ENCODE data around the gene SPTBN2. TPM values are rescaled to one million over a fixed set of nuclear protein-coding genes. Genes with fewer than 3 reads are reported as not detected.
A peak's percentile ranks its signal among the peaks of the same experiment; 100 is the strongest.

SPTBN2 gene
- total and polyA plus RNA-seq, 9 donors = 1.4 to 26.9 (median 6.2) TPM

- Histone ChIP-seq H3K27ac (no peak overlapping the region), H3K4me1 (ENCODE audit: insufficient read depth) (no peaks in the 10 kb centered on the region), H3K27me3 (no peaks in the 10 kb centered on the region), H3K4me3 (no peak overlapping the region), H3K9me3 (no peaks in the 10 kb centered on the region), H3K36me3 (no peaks in the 10 kb centered on the region)
- 89 to 94% (median 90%) methylated on average over 9 of the region's 9 CpGs for WGBS, 3 donors
- no peak for DNase-seq
- no peak for TF ChIP-seq CTCF (IDR thresholded peaks at IDR 0.05)
- no peak for TF ChIP-seq EP300 (IDR thresholded peaks at IDR 0.05)
- no peak for TF ChIP-seq POLR2A (IDR thresholded peaks at IDR 0.05)
- intact Hi-C loops (cut with DNase I) = loop anchor here in 1 of 4 donors (5.0 kb wide), 1 partner anchor 136 kb away; no protein-coding TSS in a partner anchor
Measured at GRCh38 chr11:66696146-66696545, 32.9 kb downstream of the SPTBN2 start.

DNA sequence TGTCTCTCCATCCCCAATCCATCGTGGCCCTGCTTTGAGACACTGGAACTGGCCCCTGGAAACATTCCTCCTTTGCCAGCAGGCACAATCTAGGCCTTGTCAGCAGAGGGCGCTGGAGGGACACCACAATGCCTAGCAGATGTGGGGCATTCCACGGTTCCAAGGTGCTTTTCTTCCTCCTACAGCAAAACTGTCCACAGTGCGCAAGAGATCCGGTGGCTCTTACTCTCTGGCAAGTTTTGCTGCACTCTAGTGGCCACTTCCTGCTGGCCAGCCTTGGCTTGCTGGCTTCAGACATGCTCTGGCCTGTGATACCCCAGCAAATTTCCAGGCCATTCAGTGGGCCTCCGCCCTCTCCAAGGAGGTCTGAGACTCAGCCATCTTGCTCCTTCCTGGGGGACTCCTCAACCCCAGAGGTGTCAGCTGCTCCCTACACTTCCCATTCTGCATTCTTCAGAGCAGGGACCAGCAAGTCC lies 34.2 kb downstream of the SPTBN2 start:
- 16 to 20% (median 18%) methylated on average over 6 of the region's 6 CpGs for WGBS, 3 donors
- no peaks in the 10 kb centered on the region for H3K4me1 ChIP-seq (ENCODE audit: insufficient read depth)
- intact Hi-C loops (cut with DNase I) = loop anchor here (2.0 to 5.0 kb wide), 2 partner anchors 138 kb away; no protein-coding TSS in a partner anchor

GRCh38 chr11:66694056-66694410 lies 35.0 kb downstream of the SPTBN2 start:
- WGBS, 3 donors = 68 to 75% (median 70%) methylated on average over 13 of the region's 13 CpGs
- Histone ChIP-seq H3K4me3 (no peak overlapping the region), H3K4me1 (ENCODE audit: insufficient read depth) (no peaks in the 10 kb centered on the region), H3K27me3 (no peaks in the 10 kb centered on the region), H3K27ac (no peak overlapping the region), H3K9me3 (no peaks in the 10 kb centered on the region), H3K36me3 (no peaks in the 10 kb centered on the region)
- TF ChIP-seq CTCF (IDR thresholded peaks at IDR 0.05) (no peak), EP300 (IDR thresholded peaks at IDR 0.05) (no peak), POLR2A (IDR thresholded peaks at IDR 0.05) (no peak)
- intact Hi-C loops (cut with DNase I) = loop anchor here in 3 of 4 donors (2.0 to 5.0 kb wide), 2 partner anchors 138 to 139 kb away; no protein-coding TSS in a partner anchor
- DNase-seq = no peak

More for the DNA sequence above, 34.2 kb downstream of the SPTBN2 start:
- no peak overlapping the region for H3K4me3 ChIP-seq
- TF ChIP-seq CTCF (IDR thresholded peaks at IDR 0.05) (peak; percentile 84 to 89 (median 86)), EP300 (IDR thresholded peaks at IDR 0.05) (no peak), POLR2A (IDR thresholded peaks at IDR 0.05) (no peak)
- H3K27me3 ChIP-seq = no peaks in the 10 kb centered on the region
- DNase-seq = peak; percentile 84 to 90 (median 85)
- no peaks in the 10 kb centered on the region for H3K9me3 ChIP-seq
- no peaks in the 10 kb centered on the region for H3K36me3 ChIP-seq
- no peak overlapping the region for H3K27ac ChIP-seq

GRCh38 chr11:66693356-66694055 lies 35.5 kb downstream of the SPTBN2 start:
- no peak for DNase-seq
- 92 to 94% (median 92%) methylated on average over 15 of the region's 15 CpGs for WGBS, 3 donors
- Histone ChIP-seq H3K27me3 (no peaks in the 10 kb centered on the region), H3K9me3 (no peaks in the 10 kb centered on the region), H3K4me1 (ENCODE audit: insufficient read depth) (no peaks in the 10 kb centered on the region), H3K27ac (no peak overlapping the region), H3K4me3 (no peak overlapping the region), H3K36me3 (no peaks in the 10 kb centered on the region)
- intact Hi-C loops (cut with DNase I) = loop anchor here in 3 of 4 donors (2.0 to 5.0 kb wide), 2 partner anchors 139 kb away; no protein-coding TSS in a partner anchor
- TF ChIP-seq POLR2A (IDR thresholded peaks at IDR 0.05) (no peak), EP300 (IDR thresholded peaks at IDR 0.05) (no peak), CTCF (IDR thresholded peaks at IDR 0.05) (no peak)

Measured in ovary (tissue), 9 donors.